Left renal pelvis (tissue), 4 donors: ENCODE results near the gene MAP1LC3B2. TPM values are rescaled to one million over a fixed set of nuclear protein-coding genes. Genes with fewer than 3 reads are reported as not detected.

Source experiments
- DNase-seq, 4 donors: peaks; one replicate each; pipeline ENCODE4 v3.0.0-alpha.2; 2013; ENCODE audit warnings: low read depth in 4 of 4, low spot score in 3 of 4
- polyA plus RNA-seq, 4 donors: library from polyadenylated mRNA; unstranded; fragments of 120-200 nt; gene quantifications; one replicate each; pipeline ENCODE4 v1.2.1, GENCODE V29; 2013; ENCODE audit not compliant: insufficient read length in 4 of 4

The MAP1LC3B2 gene
- polyA plus RNA-seq: 10 to 100 TPM in 1 of 4 donors, 1 to 10 TPM in 3; 3.9 to 11.6 (median 8.1) TPM

DNA sequence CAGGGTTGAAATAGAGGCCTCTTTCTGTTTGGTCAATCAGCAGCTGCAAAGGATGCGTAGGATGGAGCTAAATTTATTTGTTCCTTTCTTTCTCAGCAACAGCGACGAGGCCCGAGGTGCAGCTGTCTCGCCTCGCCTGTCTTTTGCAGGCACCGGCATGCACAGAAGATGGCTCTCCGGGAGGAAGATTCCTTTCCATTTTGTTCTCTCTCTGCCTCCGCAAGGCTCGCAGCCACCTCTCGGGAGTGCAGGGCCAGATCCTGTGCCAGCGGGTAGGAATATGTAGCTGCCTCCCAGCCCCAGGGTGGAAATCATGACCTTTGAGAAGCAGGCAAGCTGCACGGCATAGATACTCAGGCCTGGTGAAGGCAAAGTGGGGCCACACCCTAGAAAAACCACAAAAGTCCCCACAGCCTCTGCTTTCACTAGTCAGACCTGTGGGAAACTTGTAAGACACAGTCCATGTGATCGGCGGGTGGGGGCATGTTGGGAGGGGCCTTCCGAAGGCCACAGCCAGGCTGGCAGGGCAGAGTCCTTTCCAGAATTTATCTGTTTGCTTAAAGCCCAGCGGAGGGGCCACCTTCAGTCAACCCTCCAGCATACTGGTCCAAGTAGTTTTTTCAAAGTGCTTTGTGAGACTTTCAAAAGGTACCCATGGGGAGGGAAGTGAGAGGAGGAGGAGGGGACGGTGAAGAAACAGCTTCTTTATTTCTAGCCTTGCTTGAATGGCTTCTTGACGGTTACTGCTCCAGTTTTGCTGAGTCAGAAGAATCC is at the start of gene MAP1LC3B2:
Gene MAP1LC3B2 (plus strand): TSS at position 220 of the 774 bp plus-strand sequence. CDS start 16,562 bp downstream, outside the sequence.
- peak in 2 of 4 donors; percentile 56 to 63 for DNase-seq

- no peak for DNase-seq
Measured at GRCh38 chr12:116513944-116514343, 45.2 kb upstream of the MAP1LC3B2 start.

- DNase-seq: no peak
Measured at GRCh38 chr12:116515684-116516083, 43.5 kb upstream of the MAP1LC3B2 start.

- no peak for DNase-seq
Measured at GRCh38 chr12:116516657-116517056, 42.5 kb upstream of the MAP1LC3B2 start.

- no peak for DNase-seq
Measured at GRCh38 chr12:116517431-116518045, 41.6 kb upstream of the MAP1LC3B2 start.

DNA sequence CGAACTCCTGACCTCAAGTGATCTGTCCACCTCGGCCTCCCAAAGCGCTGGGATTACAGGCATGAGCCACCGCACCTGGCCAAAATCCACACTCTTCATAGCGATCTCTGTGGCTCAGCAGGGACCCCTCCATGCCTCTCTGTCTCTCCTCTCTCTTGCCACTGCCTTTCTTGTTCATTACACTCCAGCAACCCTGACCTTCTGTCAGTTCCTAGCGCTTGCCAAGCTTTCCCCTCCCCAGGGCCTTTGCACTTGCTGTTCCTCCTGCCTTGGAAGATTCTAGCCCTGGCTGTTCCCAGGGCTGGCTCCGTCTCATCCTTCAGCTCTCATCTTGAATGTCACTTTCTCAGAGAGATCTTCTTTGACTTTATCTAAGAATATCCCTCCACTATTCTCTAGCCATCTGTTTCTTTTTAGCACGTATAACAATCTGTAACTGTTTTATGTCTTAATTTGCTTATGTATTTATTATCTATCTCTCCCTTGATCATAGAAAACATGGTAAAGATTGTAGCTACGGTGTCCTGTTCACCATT is 38.9 kb upstream of the MAP1LC3B2 start:
- no peak for DNase-seq

DNA sequence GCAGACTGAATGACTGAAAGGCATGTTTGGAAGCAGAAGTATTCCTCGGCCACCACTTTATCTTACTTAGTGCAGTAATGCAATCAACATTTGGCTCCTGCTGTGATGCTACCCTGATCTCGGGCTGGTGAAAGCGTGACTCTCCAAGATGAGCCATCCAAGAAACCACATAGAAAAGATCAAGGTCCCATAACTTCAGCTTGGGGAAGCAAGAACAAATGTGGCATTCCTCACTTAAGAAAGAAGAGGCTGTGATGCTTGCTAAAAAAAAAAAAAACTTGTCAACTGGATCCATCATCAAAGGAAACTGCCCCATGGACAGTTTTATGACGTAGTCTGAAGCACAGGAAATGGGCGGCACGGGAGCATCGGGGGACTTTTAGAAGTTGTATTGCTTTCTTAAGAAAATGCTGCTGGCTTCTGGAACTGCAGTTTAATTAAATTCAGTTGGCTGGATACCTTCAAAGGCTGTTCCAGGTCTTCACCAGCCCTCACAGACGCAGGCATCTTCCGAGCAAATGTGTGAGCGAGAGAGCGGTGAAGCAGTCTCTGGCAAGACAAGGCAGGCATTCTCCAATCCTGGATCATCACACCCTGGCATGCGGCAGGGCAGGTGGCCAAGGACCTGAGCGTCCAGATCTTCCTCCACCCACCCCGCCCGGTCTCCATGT is 38.2 kb upstream of the MAP1LC3B2 start:
- no peak for DNase-seq

DNA sequence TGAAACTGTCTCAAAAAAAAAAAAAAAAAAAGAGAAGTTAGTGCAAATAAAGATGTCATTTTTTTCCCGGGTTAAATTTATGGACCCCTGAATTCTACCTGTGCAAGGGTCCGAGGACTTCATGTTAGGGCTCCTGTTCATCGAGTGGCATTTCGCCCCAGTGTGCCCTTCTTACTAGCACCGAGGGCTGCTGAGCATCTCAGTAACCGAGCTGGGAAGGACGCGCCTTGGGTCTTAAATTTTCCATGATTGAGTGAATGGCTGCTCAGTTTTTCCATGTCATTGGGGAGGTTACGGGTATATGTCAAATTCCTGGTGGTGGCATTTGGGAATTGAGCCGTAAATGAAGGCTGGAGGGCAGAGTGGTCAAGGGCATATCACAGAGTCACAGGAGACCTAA is 34.9 kb upstream of the MAP1LC3B2 start:
- DNase-seq: no peak

GRCh38 chr12:116524964-116525379 is 34.2 kb upstream of the MAP1LC3B2 start:
- DNase-seq: no peak

- DNase-seq: no peak
Measured at GRCh38 chr12:116525418-116526001, 33.7 kb upstream of the MAP1LC3B2 start.

GRCh38 chr12:116528065-116528464 is 31.1 kb upstream of the MAP1LC3B2 start:
- no peak for DNase-seq

GRCh38 chr12:116528498-116528897 is 30.7 kb upstream of the MAP1LC3B2 start:
- no peak for DNase-seq

- DNase-seq: no peak
Measured at GRCh38 chr12:116529048-116529447, 30.1 kb upstream of the MAP1LC3B2 start.

DNA sequence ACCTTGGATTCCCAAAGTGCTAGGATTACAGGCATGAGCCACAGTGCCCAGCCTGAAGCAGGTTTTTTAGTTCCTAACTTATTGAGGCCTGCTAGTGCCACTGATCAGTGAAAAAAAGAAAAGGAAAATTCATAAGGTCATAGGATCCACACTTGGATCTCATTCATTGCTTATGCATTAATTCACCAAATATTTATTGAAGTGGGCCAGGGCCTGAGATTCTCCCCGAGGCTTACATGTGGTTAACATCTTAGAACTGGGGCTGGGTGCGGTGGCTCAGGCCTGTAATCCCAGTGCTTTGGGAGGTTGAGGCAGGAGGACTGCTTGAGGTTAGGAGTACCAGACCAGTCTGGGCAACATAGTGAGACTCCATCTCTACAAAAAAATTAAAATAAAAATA is 29.5 kb upstream of the MAP1LC3B2 start:
- DNase-seq: no peak

- DNase-seq: no peak
Measured at GRCh38 chr12:116532428-116532827, 26.8 kb upstream of the MAP1LC3B2 start.

GRCh38 chr12:116532986-116533342 is 26.2 kb upstream of the MAP1LC3B2 start:
- no peak for DNase-seq

DNA sequence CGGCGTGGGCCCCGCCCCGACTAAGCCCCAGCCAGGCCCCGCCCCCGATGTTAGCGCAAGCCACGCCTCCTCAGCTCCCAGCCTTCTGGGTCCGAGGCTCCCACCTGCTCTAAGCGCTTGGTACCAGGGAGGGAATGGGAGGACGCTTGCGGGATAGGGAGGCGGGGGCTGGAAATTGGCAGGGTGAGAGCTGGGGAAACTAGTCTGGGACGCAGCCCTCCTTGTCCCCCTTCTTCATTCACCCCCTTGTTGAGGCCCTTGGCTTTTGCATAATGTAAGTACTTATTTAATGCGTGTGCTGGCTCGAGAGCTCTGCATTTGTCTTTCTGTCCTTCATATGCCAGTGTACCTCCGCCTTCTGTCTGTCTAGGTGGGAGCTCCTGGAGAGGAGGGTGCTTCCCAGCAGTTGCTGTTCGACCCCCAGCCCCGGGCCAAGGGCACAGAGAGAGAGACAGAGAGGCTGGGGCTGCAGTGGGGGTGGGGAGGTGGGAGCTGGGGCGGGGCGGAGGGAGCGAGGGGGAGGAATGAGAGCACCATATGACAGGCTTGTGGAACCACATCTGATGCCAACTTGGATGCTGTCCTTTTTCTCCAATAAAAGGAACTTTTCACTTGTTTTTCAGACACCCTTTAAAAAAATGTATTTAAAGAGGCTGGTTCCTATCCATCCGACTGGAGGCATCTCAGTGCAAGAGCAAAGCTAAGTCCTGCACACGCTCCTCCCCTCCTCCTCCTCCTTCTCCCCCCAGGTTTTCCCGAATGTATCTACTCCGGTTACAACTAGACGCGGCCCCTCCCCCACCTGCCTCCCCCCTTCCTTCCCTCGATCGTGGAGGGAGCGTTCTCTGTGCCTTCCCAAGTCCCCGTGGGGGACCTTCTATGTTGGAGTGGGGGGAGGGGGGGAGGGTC is 25.6 kb upstream of the MAP1LC3B2 start:
- peak; percentile 75 to 84 (median 78) for DNase-seq

- no peak for DNase-seq
Measured at GRCh38 chr12:116534311-116535121, 24.7 kb upstream of the MAP1LC3B2 start.

DNA sequence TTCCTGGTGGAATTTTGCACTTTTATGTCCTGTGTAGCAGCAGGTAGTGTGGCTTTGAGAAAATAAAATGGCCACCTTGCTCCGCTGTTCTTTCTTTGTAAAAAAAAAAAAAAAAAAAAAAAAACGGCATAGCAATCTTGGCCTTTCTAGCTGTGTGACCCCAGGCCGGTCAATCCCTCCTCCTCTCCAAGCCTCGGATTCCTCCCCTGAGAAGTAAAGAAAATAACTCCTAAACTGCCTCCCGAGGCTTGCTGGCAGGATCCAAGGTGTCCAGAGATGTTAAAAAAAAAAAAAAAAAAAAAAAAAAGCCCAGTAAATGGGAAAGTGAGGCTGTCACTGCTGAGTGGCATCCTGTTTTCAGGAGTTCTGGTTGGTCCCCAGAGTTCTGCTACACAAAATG is 23.9 kb upstream of the MAP1LC3B2 start:
- no peak for DNase-seq
